K562 (cell line): ENCODE data around the gene SDC3. TPM values are rescaled to one million over a fixed set of nuclear protein-coding genes. Genes with fewer than 3 reads are reported as not detected.

ENCODE experiments used
- PHF8 ChIP-seq: fragments of 200-600 bp; sonication (generic); IDR thresholded peaks from 2 replicates; pipeline ENCODE4 v1.6.1; 2012; ENCODE audit warnings: mixed run types, mild to moderate bottlenecking, inconsistent platforms, low read length, moderate library complexity, borderline replicate concordance
- RBM17 ChIP-seq: fragments of 200-400 bp; formaldehyde crosslinking; IDR thresholded peaks from 2 replicates; pipeline ENCODE4 v1.6.1; 2017; ENCODE audit warnings: low read depth, mild to moderate bottlenecking, low read length, borderline replicate concordance
- ZNF407 ChIP-seq: fragments of 450-650 bp; IDR thresholded peaks from 2 replicates; pipeline ENCODE4 v1.6.1; 2016; ENCODE audit warnings: low read depth
- ZNF445 ChIP-seq: fragments of 250-450 bp; sonication (Bioruptor Pico); IDR thresholded peaks from 2 replicates; pipeline ENCODE4 v1.4.0; 2020; ENCODE audit warnings: low read depth, mild to moderate bottlenecking, moderate library complexity
- polyA plus RNA-seq, 8 experiments: library from polyadenylated mRNA; depleted of rRNA in 4 of 8; stranded (reverse) in 5 of 8; unstranded in 3 of 8; fragments of >200 nt; fragmentation: Nextera tagmentation in 2 of 8; fragmentation: Illumina TruSeq in 1 of 8; extraction: Ambion mirVana in 2 of 8; extraction: Trizol in 1 of 8; gene quantifications; 2 replicates each; pipeline versions ENCODE4 v1.2.1 to v1.2.3, GENCODE V29; 2011 to 2014; ENCODE audit warnings: inconsistent platforms in 1 of 8, missing spikeins in 1 of 8
- total RNA-seq, 7 experiments: library from RNA; depleted of rRNA in 6 of 7; stranded (reverse); fragments of >200 nt in 6 of 7; fragmentation: Illumina TruSeq in 2 of 7; extraction: Trizol in 2 of 7; gene quantifications; 2 replicates each; pipeline versions ENCODE4 v1.2.1 to v1.2.3, GENCODE V29; 2011 to 2021; ENCODE audit warnings: low replicate concordance in 1 of 7

The SDC3 gene
- total and polyA plus RNA-seq, 9 of the 15 experiments (the other 6 are each of a cell fraction or from before 2014, with no cell fraction given) = 0.38 to 44.1 (median 12.1) TPM

- TF ChIP-seq ZNF407 (no peak), PHF8 (no peak), ZNF445 (no peak), RBM17 (no peak)
These were observed 33.4 kb downstream of the SDC3 start (continued) for GRCh38 chr1:30875197-30875596.
